IMR-90 (cell line): ENCODE data around the gene MAMDC4.

Experiments used
- BHLHE40 ChIP-seq: fragments of 150-350 bp; IDR thresholded peaks from 2 replicates; pipeline ENCODE4 v1.6.1; 2016; ENCODE audit warnings: mild to moderate bottlenecking, low read depth, low read length
- CEBPB ChIP-seq: IDR thresholded peaks from 2 replicates; pipeline ENCODE4 v1.6.1; 2012; ENCODE audit warnings: low read depth, low read length, improper control_type of control experiment
- CTCF ChIP-seq: conservative IDR thresholded peaks from 2 replicates; pipeline ENCODE4 v1.5.1; 2012; ENCODE audit warnings: mild to moderate bottlenecking, low read depth, low read length, improper control_type of control experiment
- ELK1 ChIP-seq: fragments of 150-350 bp; IDR thresholded peaks from 2 replicates; pipeline ENCODE4 v1.6.1; 2016; ENCODE audit warnings: low read depth, mild to moderate bottlenecking, low read length, moderate library complexity, borderline replicate concordance
- MAFK ChIP-seq: IDR thresholded peaks from 2 replicates; pipeline ENCODE4 v1.6.1; 2012; ENCODE audit warnings: low read depth, low read length, improper control_type of control experiment
- MAZ ChIP-seq: IDR thresholded peaks from 2 replicates; pipeline ENCODE4 v1.6.1; 2012; ENCODE audit warnings: low read depth, mild to moderate bottlenecking, low read length, improper control_type of control experiment, moderate library complexity, borderline replicate concordance
- MXI1 ChIP-seq: IDR thresholded peaks from 2 replicates; pipeline ENCODE4 v1.6.1; 2012; ENCODE audit warnings: low read depth, mild to moderate bottlenecking, low read length, moderate library complexity, borderline replicate concordance
- NFE2L2 ChIP-seq: fragments of 150-350 bp; IDR thresholded peaks from 2 replicates; pipeline ENCODE4 v1.6.1; 2016; ENCODE audit warnings: low read depth, mild to moderate bottlenecking, low read length
- POLR2A ChIP-seq: IDR thresholded peaks from 2 replicates; pipeline ENCODE4 v1.6.1; 2012; ENCODE audit warnings: mild to moderate bottlenecking, low read depth, low read length
- RAD21 ChIP-seq: IDR thresholded peaks from 2 replicates; pipeline ENCODE4 v1.6.1; 2012; ENCODE audit warnings: low read length, improper control_type of control experiment
- RCOR1 ChIP-seq: IDR thresholded peaks from 2 replicates; pipeline ENCODE4 v1.6.1; 2012; ENCODE audit warnings: mild to moderate bottlenecking, low read length, improper control_type of control experiment; ENCODE audit not compliant: insufficient replicate concordance
- RFX5 ChIP-seq: IDR thresholded peaks from 2 replicates; pipeline ENCODE4 v1.8.0; 2012; ENCODE audit warnings: low read depth, mild to moderate bottlenecking, low read length, moderate library complexity
- SMC3 ChIP-seq: fragments of 150-350 bp; IDR thresholded peaks from 2 replicates; pipeline ENCODE4 v1.6.1; 2016; ENCODE audit warnings: low read depth, mild to moderate bottlenecking, antibody characterized with exemption, low read length, moderate library complexity
- USF2 ChIP-seq: fragments of 150-350 bp; IDR thresholded peaks from 2 replicates; pipeline ENCODE4 v1.6.1; 2017; ENCODE audit warnings: mild to moderate bottlenecking, antibody characterized with exemption, low read length, low read depth

GRCh38 chr9:136858452-136858843 lies 6.3 kb downstream of the MAMDC4 start:
- TF ChIP-seq CTCF: no peak
- TF ChIP-seq RAD21: no peak
- no peak for TF ChIP-seq RFX5
- no peak for TF ChIP-seq BHLHE40
- TF ChIP-seq POLR2A: no peak
- no peak for TF ChIP-seq RCOR1
- no peak for TF ChIP-seq MAZ
- no peak for TF ChIP-seq CEBPB
- TF ChIP-seq USF2: no peak
- no peak for TF ChIP-seq MXI1
- no peak for TF ChIP-seq MAFK
- TF ChIP-seq SMC3: no peak
- no peak for TF ChIP-seq ELK1
- TF ChIP-seq NFE2L2: no peak
